SK-N-SH treated with all-trans-retinoic acid at 6 μM for 48 hours (cell line): Measurements from ENCODE around the gene THAP3.

Experiments used
- ATAC-seq: fragments of 200-7000 bp; cut with Tn5 transposase; 3 replicates; pipeline ENCODE4 v1.9.1; 2020; ENCODE audit warnings: mild to moderate bottlenecking, moderate library complexity
- ARNTL ChIP-seq: fragments of 450-650 bp; formaldehyde crosslinking; IDR thresholded peaks from 2 replicates; pipeline ENCODE4 v1.5.0; 2020; ENCODE audit warnings: low read depth, mild to moderate bottlenecking, moderate library complexity, borderline replicate concordance
- BACH2 ChIP-seq: fragments of 250-450 bp; sonication (Bioruptor Pico); IDR thresholded peaks from 2 replicates; pipeline ENCODE4 v1.9.0; 2021; ENCODE audit warnings: mild to moderate bottlenecking, borderline replicate concordance
- CREB5 ChIP-seq: fragments of 250-450 bp; sonication (Bioruptor Pico); IDR thresholded peaks from 2 replicates; pipeline ENCODE4 v1.5.1; 2020; ENCODE audit warnings: low read depth, mild to moderate bottlenecking, moderate library complexity
- CSDC2 ChIP-seq: fragments of 250-450 bp; sonication (Bioruptor Pico); IDR thresholded peaks from 2 replicates; pipeline ENCODE4 v1.5.0; 2020; ENCODE audit warnings: mild to moderate bottlenecking, moderate library complexity
- ESRRG ChIP-seq: fragments of 250-450 bp; sonication (Bioruptor Pico); IDR thresholded peaks from 2 replicates; pipeline ENCODE4 v1.6.1; 2021; ENCODE audit warnings: mild to moderate bottlenecking
- GLIS3 ChIP-seq: fragments of 250-450 bp; sonication (Bioruptor Pico); IDR thresholded peaks from 2 replicates; pipeline ENCODE4 v1.5.0; 2020; ENCODE audit warnings: mild to moderate bottlenecking, moderate library complexity
- OSR1 ChIP-seq: fragments of 250-450 bp; sonication (Bioruptor Pico); IDR thresholded peaks from 2 replicates; pipeline ENCODE4 v1.8.0; 2022; ENCODE audit warnings: moderate library complexity, mild to moderate bottlenecking, inconsistent platforms
- PATZ1 ChIP-seq: fragments of 250-450 bp; sonication (Bioruptor Pico); IDR thresholded peaks from 2 replicates; pipeline ENCODE4 v1.8.0; 2020; ENCODE audit warnings: mild to moderate bottlenecking, moderate library complexity, borderline replicate concordance
- POU6F1 ChIP-seq: fragments of 250-450 bp; sonication (Bioruptor Pico); IDR thresholded peaks from 2 replicates; pipeline ENCODE4 v1.8.0; 2021; ENCODE audit warnings: low read depth, mild to moderate bottlenecking, moderate library complexity, borderline replicate concordance
- PPARA ChIP-seq: fragments of 250-450 bp; sonication (Bioruptor Pico); IDR thresholded peaks from 2 replicates; pipeline ENCODE4 v1.5.0; 2020; ENCODE audit warnings: mild to moderate bottlenecking, borderline replicate concordance
- RARB ChIP-seq: fragments of 250-450 bp; sonication (Bioruptor Pico); IDR thresholded peaks from 2 replicates; pipeline ENCODE4 v1.8.0; 2021; ENCODE audit warnings: mild to moderate bottlenecking, moderate library complexity
- SNAI2 ChIP-seq: fragments of 250-450 bp; sonication (Bioruptor Pico); IDR thresholded peaks from 2 replicates; pipeline ENCODE4 v1.5.0; 2020; ENCODE audit warnings: mild to moderate bottlenecking, moderate library complexity
- TCF4 ChIP-seq: fragments of 250-450 bp; sonication (Bioruptor Pico); IDR thresholded peaks from 2 replicates; pipeline ENCODE4 v1.8.0; 2021; ENCODE audit warnings: mild to moderate bottlenecking, moderate library complexity, borderline replicate concordance
- TOX ChIP-seq: fragments of 250-450 bp; sonication (Bioruptor Pico); IDR thresholded peaks from 2 replicates; pipeline ENCODE4 v1.8.0; 2021; ENCODE audit warnings: mild to moderate bottlenecking, moderate library complexity, borderline replicate concordance
- TSHZ2 ChIP-seq: fragments of 250-450 bp; sonication (Bioruptor Pico); IDR thresholded peaks from 2 replicates; pipeline ENCODE4 v1.5.0; 2020; ENCODE audit warnings: mild to moderate bottlenecking, moderate library complexity
- ZC3H10 ChIP-seq: fragments of 250-450 bp; sonication (Bioruptor Pico); IDR thresholded peaks from 2 replicates; pipeline ENCODE4 v1.5.1; 2021; ENCODE audit warnings: mild to moderate bottlenecking, moderate library complexity
- ZFP3 ChIP-seq: fragments of 250-450 bp; sonication (Bioruptor Pico); IDR thresholded peaks from 2 replicates; pipeline ENCODE4 v1.5.0; 2020; ENCODE audit warnings: mild to moderate bottlenecking, moderate library complexity
- ZFP30 ChIP-seq: fragments of 450-650 bp; formaldehyde crosslinking; IDR thresholded peaks from 2 replicates; pipeline ENCODE4 v1.5.0; 2022; ENCODE audit warnings: mild to moderate bottlenecking, moderate library complexity
- ZNF565 ChIP-seq: fragments of 450-650 bp; formaldehyde crosslinking; conservative IDR thresholded peaks from 2 replicates; pipeline ENCODE4 v1.5.0; 2020; ENCODE audit warnings: low read depth, mild to moderate bottlenecking, moderate library complexity
- ZNF70 ChIP-seq: fragments of 450-650 bp; formaldehyde crosslinking; IDR thresholded peaks from 2 replicates; pipeline ENCODE4 v1.5.0; 2020; ENCODE audit warnings: mild to moderate bottlenecking, moderate library complexity
- ZNF8 ChIP-seq: fragments of 450-650 bp; formaldehyde crosslinking; IDR thresholded peaks from 2 replicates; pipeline ENCODE4 v1.5.0; 2020; ENCODE audit warnings: mild to moderate bottlenecking, moderate library complexity
- TF ChIP-seq, protein P1 (sequence below): fragments of 250-450 bp; sonication (Bioruptor Pico); IDR thresholded peaks from 2 replicates; pipeline ENCODE4 v1.5.1; 2021; ENCODE audit warnings: mild to moderate bottlenecking, moderate library complexity

THAP3 gene

GRCh38 chr1:6585081-6585722 lies 39.5 kb upstream of the THAP3 start:
- no peak for TF ChIP-seq PATZ1 (CRISPR knock-in tag)
- TF ChIP-seq POU6F1 (CRISPR knock-in tag): no peak
- TF ChIP-seq SNAI2: no peak
- TF ChIP-seq CREB5 (CRISPR knock-in tag): no peak
- TF ChIP-seq ZFP30 (CRISPR knock-in tag): no peak
- no peak for TF ChIP-seq ZNF8
- TF ChIP-seq ESRRG (CRISPR knock-in tag): no peak
- no peak for TF ChIP-seq CSDC2 (CRISPR knock-in tag)
- ATAC-seq: no peak

- no peak for ATAC-seq
Measured at GRCh38 chr1:6585841-6586240, 38.8 kb upstream of the THAP3 start.

More at GRCh38 chr1:6585841-6586240, 38.8 kb upstream of the THAP3 start:
- TF ChIP-seq TCF4 (CRISPR knock-in tag) (no peak), CSDC2 (CRISPR knock-in tag) (no peak), ZFP3 (CRISPR knock-in tag) (no peak), POU6F1 (CRISPR knock-in tag) (no peak), OSR1 (no peak), PPARA (CRISPR knock-in tag) (no peak), ARNTL (CRISPR knock-in tag) (no peak), ZNF565 (no peak), TOX (CRISPR knock-in tag) (no peak), CREB5 (CRISPR knock-in tag) (no peak), RARB (CRISPR knock-in tag) (no peak), BACH2 (CRISPR knock-in tag) (no peak), ZNF8 (no peak), ZFP30 (CRISPR knock-in tag) (no peak), ZC3H10 (CRISPR knock-in tag) (no peak), ESRRG (CRISPR knock-in tag) (no peak), GLIS3 (CRISPR knock-in tag) (no peak), ZNF70 (CRISPR knock-in tag) (no peak), TSHZ2 (no peak)
- TF ChIP-seq, protein P1, sequence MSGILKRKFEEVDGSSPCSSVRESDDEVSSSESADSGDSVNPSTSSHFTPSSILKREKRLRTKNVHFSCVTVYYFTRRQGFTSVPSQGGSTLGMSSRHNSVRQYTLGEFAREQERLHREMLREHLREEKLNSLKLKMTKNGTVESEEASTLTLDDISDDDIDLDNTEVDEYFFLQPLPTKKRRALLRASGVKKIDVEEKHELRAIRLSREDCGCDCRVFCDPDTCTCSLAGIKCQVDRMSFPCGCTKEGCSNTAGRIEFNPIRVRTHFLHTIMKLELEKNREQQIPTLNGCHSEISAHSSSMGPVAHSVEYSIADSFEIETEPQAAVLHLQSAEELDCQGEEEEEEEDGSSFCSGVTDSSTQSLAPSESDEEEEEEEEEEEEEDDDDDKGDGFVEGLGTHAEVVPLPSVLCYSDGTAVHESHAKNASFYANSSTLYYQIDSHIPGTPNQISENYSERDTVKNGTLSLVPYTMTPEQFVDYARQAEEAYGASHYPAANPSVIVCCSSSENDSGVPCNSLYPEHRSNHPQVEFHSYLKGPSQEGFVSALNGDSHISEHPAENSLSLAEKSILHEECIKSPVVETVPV (CRISPR knock-in tag): no peak
